ENCODE results near the gene VMP1.

GRCh38 chr17:59853168-59853918 is 145.9 kb downstream of the VMP1 start:
- TF ChIP-seq CTCF (IDR thresholded peaks at IDR 0.05; ENCODE audit: insufficient read depth, low read length): no peak
- TF ChIP-seq GABPA (IDR thresholded peaks at IDR 0.05; ENCODE audit: low read depth): no peak
- no peak for TF ChIP-seq POLR2AphosphoS5 (IDR thresholded peaks at IDR 0.05; ENCODE audit: low read depth)
